Panc1 (cell line): Measurements from ENCODE around the gene TUBA3E. TPM values are rescaled to one million over a fixed set of nuclear protein-coding genes. Genes with fewer than 3 reads are reported as not detected.
A peak's percentile ranks its signal among the peaks of the same experiment; 100 is the strongest.
"Not testable (repeated sequence)": the region's sequence is repeated elsewhere in the genome, so short reads cannot be mapped to it uniquely, and the experiment has no call there.

Experiments
- ATAC-seq: fragments of 200-7000 bp; cut with Tn5 transposase; 2 replicates; pipeline ENCODE4 v1.9.1; 2020; ENCODE audit warnings: mild to moderate bottlenecking, moderate library complexity
- BruUV-seq: library from RNA; stranded (reverse); fragments of 400-500 nt; replicated peaks from 2 replicates; lab custom pipeline; 2021; lab: Mats Ljungman, UMichigan
- CTCF ChIA-PET: fragments of 300-600 bp; sonication (Branson Sonifier 250); formaldehyde crosslinking; loops from one replicate; lab custom pipeline; 2022; ENCODE audit warnings: antibody characterized with exemption; lab: Charles Lee
- POLR2A ChIA-PET: fragments of 300-600 bp; sonication (Branson Sonifier 250); formaldehyde crosslinking; loops from one replicate; lab custom pipeline; 2022; ENCODE audit warnings: antibody characterized with exemption; lab: Charles Lee
- DNase-seq: peaks from one replicate; pipeline ENCODE4 v3.0.0-alpha.2; 2010; ENCODE audit warnings: low read depth, low spot score
- H3K27ac ChIP-seq: 2 replicates; pipeline ENCODE4 v1.5.1; 2011; ENCODE audit warnings: mild to moderate bottlenecking, low read length, inconsistent platforms
- H3K27me3 ChIP-seq: fragments of 200-500 bp; sonication (Bioruptor generic); 2 replicates; pipeline ENCODE4 v1.6.0; 2014; ENCODE audit warnings: low read length, inconsistent platforms; ENCODE audit not compliant: control insufficient read depth, insufficient read depth
- H3K36me3 ChIP-seq: fragments of 200-500 bp; sonication (Bioruptor generic); 2 replicates; pipeline ENCODE4 v1.5.1; 2014; ENCODE audit warnings: inconsistent platforms, mild to moderate bottlenecking, low read length, moderate library complexity; ENCODE audit not compliant: control insufficient read depth, insufficient read depth
- H3K4me1 ChIP-seq: 2 replicates; pipeline ENCODE4 v1.5.1; 2011; ENCODE audit warnings: inconsistent platforms, mild to moderate bottlenecking, low read length, moderate library complexity; ENCODE audit not compliant: control insufficient read depth, insufficient read depth
- H3K4me3 ChIP-seq, 2 experiments: 2 replicates each; pipeline ENCODE4 v1.5.1; 2011 to 2012; ENCODE audit warnings: low read depth in 2 of 2, low read length in 2 of 2, mild to moderate bottlenecking in 2 of 2, inconsistent platforms in 1 of 2, moderate library complexity in 1 of 2
- H3K9me3 ChIP-seq: fragments of 200-500 bp; sonication (Bioruptor generic); 2 replicates; pipeline ENCODE4 v1.5.1; 2014; ENCODE audit warnings: low read depth, mild to moderate bottlenecking, inconsistent platforms, low read length, moderate library complexity; ENCODE audit not compliant: control insufficient read depth, insufficient read depth
- POLR2AphosphoS5 ChIP-seq: IDR thresholded peaks from 2 replicates; pipeline ENCODE4 v1.6.1; 2012; ENCODE audit warnings: mild to moderate bottlenecking, low read depth, low read length, moderate library complexity
- SIN3A ChIP-seq: IDR thresholded peaks from 2 replicates; pipeline ENCODE4 v1.6.1; 2012; ENCODE audit warnings: low read depth, mild to moderate bottlenecking, low read length, moderate library complexity, borderline replicate concordance; ENCODE audit not compliant: insufficient read depth
- TCF7L2 ChIP-seq: IDR thresholded peaks from 2 replicates; pipeline ENCODE4 v1.6.1; 2011; ENCODE audit warnings: mild to moderate bottlenecking, low read depth, low read length, inconsistent platforms
- in situ Hi-C: cut with HindIII; loops from 2 replicates; pipeline ENCODE4 v1.10.0; 2016; ENCODE audit warnings: low sequenced_read_pairs, low pct_unique_long_range_greater_than_20kb
- intact Hi-C: fragments of 100-400 bp; cut with micrococcal nuclease; formaldehyde crosslinking; loops from one replicate; pipeline ENCODE4 v1.10.0; 2022; ENCODE audit not compliant: unreplicated experiment
- total RNA-seq: library from RNA; stranded (reverse); gene quantifications from one replicate; pipeline ENCODE4 v1.2.1, GENCODE V29; 2021; ENCODE audit not compliant: unreplicated experiment
- TF ChIP-seq, protein P1 (sequence below): fragments of 450-650 bp; IDR thresholded peaks from 2 replicates; pipeline ENCODE4 v1.5.1; 2017; ENCODE audit warnings: mild to moderate bottlenecking
- TF ChIP-seq, protein P2 (sequence below), 2 experiments: IDR thresholded peaks; 2 replicates each; pipeline ENCODE4 v1.6.1; 2011 to 2012; ENCODE audit warnings: low read depth in 2 of 2, control low read depth in 1 of 2, low read length in 1 of 2, mild to moderate bottlenecking in 1 of 2, moderate library complexity in 1 of 2; ENCODE audit not compliant: insufficient read depth in 1 of 2

Gene TUBA3E
- total RNA-seq, 1 experiment from 2014 or later: not detected

DNA sequence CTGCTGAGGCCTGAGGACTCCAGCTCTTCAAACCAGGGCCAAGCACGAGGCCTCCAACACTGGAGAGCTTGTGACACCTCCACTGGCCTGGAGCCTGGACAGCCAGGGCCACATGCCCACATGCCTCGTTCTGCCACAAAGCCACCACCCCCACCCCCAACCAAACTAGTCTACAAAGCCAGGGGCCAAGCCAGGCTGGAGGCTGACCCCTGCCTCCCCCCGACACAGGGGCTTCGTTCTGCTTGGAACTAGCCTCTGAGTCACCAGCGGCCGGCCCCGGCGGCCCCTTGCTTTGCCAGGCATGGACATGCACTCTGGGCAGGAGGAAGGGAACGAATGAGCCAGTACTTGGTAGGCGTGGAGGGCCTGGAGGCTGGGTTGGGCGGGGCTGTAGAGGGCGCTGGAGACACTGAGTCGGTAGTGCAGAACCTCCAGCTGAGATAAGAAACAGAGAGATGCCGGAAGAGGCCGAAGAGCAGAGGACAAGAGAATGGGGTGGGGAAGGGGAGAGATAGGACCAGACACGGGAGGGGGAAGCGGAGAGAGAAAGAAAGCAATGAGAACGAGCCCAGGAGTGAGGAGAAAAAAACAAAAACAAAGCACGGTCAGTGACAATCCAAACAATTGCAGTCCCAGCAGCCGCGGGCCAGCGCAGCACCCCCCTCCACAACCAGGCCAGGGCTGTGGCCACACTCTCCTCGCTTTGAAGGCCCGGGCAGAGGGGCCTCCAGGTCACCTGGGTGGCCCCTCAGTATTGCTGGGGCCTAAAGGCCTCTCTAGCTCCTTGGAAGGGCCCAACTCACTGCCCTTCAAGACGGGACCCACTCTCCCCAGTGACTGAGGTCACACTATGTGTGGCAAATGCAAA, 37.2 kb downstream of the TUBA3E start:
- POLR2A ChIA-PET, intact Hi-C loops: not testable (repeated sequence)

DNA sequence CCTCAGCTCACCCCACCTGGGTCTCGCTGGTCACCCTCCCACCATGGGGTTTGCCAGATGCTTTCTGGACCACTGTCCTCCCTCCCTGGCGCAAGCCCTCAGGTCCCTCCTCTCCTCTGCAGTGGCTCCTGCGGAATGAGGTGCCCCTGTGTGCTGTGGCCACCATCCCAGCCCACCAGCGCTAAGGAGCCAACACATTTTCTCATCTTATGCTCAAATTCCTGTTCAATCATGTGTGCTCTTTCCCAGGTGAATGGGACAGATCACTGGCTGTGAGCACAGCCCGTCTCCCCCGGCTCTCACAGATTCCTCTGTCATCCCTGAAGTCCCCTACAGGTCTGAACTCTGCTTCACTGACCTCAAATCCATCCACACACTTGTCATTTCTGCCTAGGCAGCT, 38.1 kb downstream of the TUBA3E start:
- no peaks in the 10 kb centered on the region for H3K9me3 ChIP-seq
- no peaks in the 10 kb centered on the region for H3K4me1 ChIP-seq
- no peak for DNase-seq
- H3K36me3 ChIP-seq: no peaks in the 10 kb centered on the region
- no peak overlapping the region for H3K27ac ChIP-seq
- ATAC-seq: no peak
- CTCF ChIA-PET: interaction anchor here (0.7 kb wide), 1 partner anchor 174 kb away, joined by 4 read pairs; no protein-coding TSS in a partner anchor
- intact Hi-C loops: no loop called here
- POLR2A ChIA-PET: no interaction called here
- H3K4me3 ChIP-seq: no peak overlapping the region
- TSS peak; percentile 46 for BruUV-seq
- TF ChIP-seq, protein P1, sequence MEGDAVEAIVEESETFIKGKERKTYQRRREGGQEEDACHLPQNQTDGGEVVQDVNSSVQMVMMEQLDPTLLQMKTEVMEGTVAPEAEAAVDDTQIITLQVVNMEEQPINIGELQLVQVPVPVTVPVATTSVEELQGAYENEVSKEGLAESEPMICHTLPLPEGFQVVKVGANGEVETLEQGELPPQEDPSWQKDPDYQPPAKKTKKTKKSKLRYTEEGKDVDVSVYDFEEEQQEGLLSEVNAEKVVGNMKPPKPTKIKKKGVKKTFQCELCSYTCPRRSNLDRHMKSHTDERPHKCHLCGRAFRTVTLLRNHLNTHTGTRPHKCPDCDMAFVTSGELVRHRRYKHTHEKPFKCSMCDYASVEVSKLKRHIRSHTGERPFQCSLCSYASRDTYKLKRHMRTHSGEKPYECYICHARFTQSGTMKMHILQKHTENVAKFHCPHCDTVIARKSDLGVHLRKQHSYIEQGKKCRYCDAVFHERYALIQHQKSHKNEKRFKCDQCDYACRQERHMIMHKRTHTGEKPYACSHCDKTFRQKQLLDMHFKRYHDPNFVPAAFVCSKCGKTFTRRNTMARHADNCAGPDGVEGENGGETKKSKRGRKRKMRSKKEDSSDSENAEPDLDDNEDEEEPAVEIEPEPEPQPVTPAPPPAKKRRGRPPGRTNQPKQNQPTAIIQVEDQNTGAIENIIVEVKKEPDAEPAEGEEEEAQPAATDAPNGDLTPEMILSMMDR: no peak
- TF ChIP-seq POLR2AphosphoS5 (no peak), SIN3A (no peak), TCF7L2 (no peak)
- TF ChIP-seq, protein P2, sequence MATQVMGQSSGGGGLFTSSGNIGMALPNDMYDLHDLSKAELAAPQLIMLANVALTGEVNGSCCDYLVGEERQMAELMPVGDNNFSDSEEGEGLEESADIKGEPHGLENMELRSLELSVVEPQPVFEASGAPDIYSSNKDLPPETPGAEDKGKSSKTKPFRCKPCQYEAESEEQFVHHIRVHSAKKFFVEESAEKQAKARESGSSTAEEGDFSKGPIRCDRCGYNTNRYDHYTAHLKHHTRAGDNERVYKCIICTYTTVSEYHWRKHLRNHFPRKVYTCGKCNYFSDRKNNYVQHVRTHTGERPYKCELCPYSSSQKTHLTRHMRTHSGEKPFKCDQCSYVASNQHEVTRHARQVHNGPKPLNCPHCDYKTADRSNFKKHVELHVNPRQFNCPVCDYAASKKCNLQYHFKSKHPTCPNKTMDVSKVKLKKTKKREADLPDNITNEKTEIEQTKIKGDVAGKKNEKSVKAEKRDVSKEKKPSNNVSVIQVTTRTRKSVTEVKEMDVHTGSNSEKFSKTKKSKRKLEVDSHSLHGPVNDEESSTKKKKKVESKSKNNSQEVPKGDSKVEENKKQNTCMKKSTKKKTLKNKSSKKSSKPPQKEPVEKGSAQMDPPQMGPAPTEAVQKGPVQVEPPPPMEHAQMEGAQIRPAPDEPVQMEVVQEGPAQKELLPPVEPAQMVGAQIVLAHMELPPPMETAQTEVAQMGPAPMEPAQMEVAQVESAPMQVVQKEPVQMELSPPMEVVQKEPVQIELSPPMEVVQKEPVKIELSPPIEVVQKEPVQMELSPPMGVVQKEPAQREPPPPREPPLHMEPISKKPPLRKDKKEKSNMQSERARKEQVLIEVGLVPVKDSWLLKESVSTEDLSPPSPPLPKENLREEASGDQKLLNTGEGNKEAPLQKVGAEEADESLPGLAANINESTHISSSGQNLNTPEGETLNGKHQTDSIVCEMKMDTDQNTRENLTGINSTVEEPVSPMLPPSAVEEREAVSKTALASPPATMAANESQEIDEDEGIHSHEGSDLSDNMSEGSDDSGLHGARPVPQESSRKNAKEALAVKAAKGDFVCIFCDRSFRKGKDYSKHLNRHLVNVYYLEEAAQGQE (IDR thresholded peaks at IDR 0.05; ENCODE audit: insufficient read depth in 1 of 2, low read depth in 2 of 2, low read length in 1 of 2): no peak
- no peaks in the 10 kb centered on the region for H3K27me3 ChIP-seq
- in situ Hi-C loops: no loop called here

More for the DNA sequence above, 37.2 kb downstream of the TUBA3E start:
- H3K9me3 ChIP-seq, H3K27me3 ChIP-seq, in situ Hi-C loops, CTCF ChIA-PET, H3K36me3 ChIP-seq, H3K4me3 ChIP-seq, DNase-seq, H3K27ac ChIP-seq, H3K4me1 ChIP-seq, BruUV-seq: not testable (repeated sequence)
- ATAC-seq: 0 out of 2 replicates have a peak, but pooled peaks have one; percentile 35

DNA sequence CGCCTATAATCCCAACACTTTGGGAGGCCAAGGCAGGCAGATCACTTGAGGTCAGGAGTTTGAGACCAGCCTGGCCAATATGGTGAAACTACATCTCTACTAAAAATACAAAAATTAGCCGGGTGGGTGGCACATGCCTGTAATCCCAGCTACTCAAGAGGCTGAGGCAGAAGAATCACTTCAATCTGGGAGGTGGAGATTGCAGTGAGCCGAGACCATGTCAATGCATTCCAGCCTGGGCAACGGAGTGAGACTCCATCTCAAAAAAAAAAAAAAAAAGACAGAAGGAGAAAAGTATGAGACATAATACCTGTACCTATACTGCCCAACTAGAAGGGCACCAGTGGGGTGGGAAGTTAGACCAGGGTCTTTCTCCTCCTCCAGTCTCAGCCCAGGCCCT, 38.9 kb downstream of the TUBA3E start:
- H3K9me3 ChIP-seq, ATAC-seq, H3K4me3 ChIP-seq, in situ Hi-C loops, POLR2A ChIA-PET, H3K4me1 ChIP-seq, BruUV-seq, H3K36me3 ChIP-seq, H3K27ac ChIP-seq, H3K27me3 ChIP-seq, DNase-seq: not testable (repeated sequence)
- CTCF ChIA-PET: interaction anchor here (0.7 kb wide), 1 partner anchor 175 kb away, joined by 4 read pairs; no protein-coding TSS in a partner anchor
- intact Hi-C loops: loop anchor here (10.0 kb wide), 1 partner anchor 175 kb away; no protein-coding TSS in a partner anchor
